B cell (primary cell): ENCODE results near the gene ZFPM1.

Experiments
- EZH2 ChIP-seq: IDR thresholded peaks from 2 replicates; pipeline ENCODE4 v1.6.1; 2012; ENCODE audit warnings: borderline replicate concordance, low read depth, mild to moderate bottlenecking, moderate library complexity, low read length; ENCODE audit not compliant: insufficient read depth, poor library complexity, severe bottlenecking
- TF ChIP-seq, protein P1 (sequence below): fragments of 200-600 bp; IDR thresholded peaks from one replicate; pipeline ENCODE4 v1.8.0; 2022; ENCODE audit warnings: antibody characterized with exemption, mild to moderate bottlenecking

- TF ChIP-seq, protein P1, sequence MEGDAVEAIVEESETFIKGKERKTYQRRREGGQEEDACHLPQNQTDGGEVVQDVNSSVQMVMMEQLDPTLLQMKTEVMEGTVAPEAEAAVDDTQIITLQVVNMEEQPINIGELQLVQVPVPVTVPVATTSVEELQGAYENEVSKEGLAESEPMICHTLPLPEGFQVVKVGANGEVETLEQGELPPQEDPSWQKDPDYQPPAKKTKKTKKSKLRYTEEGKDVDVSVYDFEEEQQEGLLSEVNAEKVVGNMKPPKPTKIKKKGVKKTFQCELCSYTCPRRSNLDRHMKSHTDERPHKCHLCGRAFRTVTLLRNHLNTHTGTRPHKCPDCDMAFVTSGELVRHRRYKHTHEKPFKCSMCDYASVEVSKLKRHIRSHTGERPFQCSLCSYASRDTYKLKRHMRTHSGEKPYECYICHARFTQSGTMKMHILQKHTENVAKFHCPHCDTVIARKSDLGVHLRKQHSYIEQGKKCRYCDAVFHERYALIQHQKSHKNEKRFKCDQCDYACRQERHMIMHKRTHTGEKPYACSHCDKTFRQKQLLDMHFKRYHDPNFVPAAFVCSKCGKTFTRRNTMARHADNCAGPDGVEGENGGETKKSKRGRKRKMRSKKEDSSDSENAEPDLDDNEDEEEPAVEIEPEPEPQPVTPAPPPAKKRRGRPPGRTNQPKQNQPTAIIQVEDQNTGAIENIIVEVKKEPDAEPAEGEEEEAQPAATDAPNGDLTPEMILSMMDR = no peak
- no peak for TF ChIP-seq EZH2
Observed at GRCh38 chr16:88461331-88462269, 8.5 kb downstream of the ZFPM1 start.
